Progenitor cell of endocrine pancreas (in vitro differentiated cells): ENCODE results near the gene ZFAND3. TPM values are rescaled to one million over a fixed set of nuclear protein-coding genes. Genes with fewer than 3 reads are reported as not detected.

Source experiments
- DNase-seq: peaks from one replicate; pipeline ENCODE4 v3.0.0; 2021; ENCODE audit warnings: low spot score; ENCODE audit not compliant: unreplicated experiment
- H3K27ac Mint-ChIP-seq: 2 replicates; pipeline ENCODE4 v1.8.0; 2021; ENCODE audit warnings: mild to moderate bottlenecking, moderate library complexity, mixed read lengths
- H3K27me3 Mint-ChIP-seq: 2 replicates; pipeline ENCODE4 v1.8.0; 2021; ENCODE audit warnings: mixed read lengths
- H3K36me3 Mint-ChIP-seq: 2 replicates; pipeline ENCODE4 v1.8.0; 2022; ENCODE audit warnings: mixed read lengths; ENCODE audit not compliant: insufficient read depth
- H3K4me1 Mint-ChIP-seq: 2 replicates; pipeline ENCODE4 v1.8.0; 2021; ENCODE audit warnings: low read depth, mixed read lengths
- H3K4me3 Mint-ChIP-seq: 2 replicates; pipeline ENCODE4 v1.8.0; 2021; ENCODE audit warnings: low read depth, mild to moderate bottlenecking, moderate library complexity, mixed read lengths
- H3K9me3 Mint-ChIP-seq: 2 replicates; pipeline ENCODE4 v1.8.0; 2021; ENCODE audit warnings: low read depth, mixed read lengths
- total RNA-seq: library from RNA; stranded (reverse); gene quantifications from 2 replicates; pipeline ENCODE4 v1.2.1, GENCODE V29; 2021
- TF ChIP-seq, protein P1 (sequence below): fragments of 200-600 bp; sonication (generic); IDR thresholded peaks from one replicate; pipeline ENCODE4 v1.5.0; 2021; ENCODE audit warnings: antibody characterized with exemption, mild to moderate bottlenecking; ENCODE audit not compliant: unreplicated experiment

The ZFAND3 gene
- total RNA-seq, 1 donor from 2014 or later, result 102 TPM

DNA sequence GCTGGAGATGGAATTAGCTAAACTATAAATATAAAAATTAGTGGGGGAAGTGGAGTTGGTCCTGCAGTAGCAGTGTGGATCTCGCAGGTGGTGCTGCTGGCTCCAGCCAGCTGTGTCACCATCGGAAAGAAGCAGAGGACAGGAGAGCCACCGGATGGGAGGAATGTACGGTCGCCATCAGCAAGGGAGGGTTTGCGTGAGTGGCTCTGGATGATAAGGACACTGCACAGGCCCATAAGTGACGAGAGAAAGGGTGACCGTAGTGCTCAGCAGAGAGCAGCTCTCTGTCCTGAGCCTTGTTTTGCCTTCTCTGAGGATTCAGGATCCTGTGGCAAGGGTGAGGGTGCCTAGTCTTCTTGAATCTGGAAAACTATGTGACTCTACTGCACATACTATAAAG lies 378.7 kb downstream of the ZFAND3 start:
- no peak overlapping the region for H3K4me3 Mint-ChIP-seq
- no peak overlapping the region for H3K27ac Mint-ChIP-seq
- peaks cover 4% of the 10 kb centered on the region for H3K4me1 Mint-ChIP-seq
- H3K27me3 Mint-ChIP-seq, result no peaks in the 10 kb centered on the region
- TF ChIP-seq, protein P1, sequence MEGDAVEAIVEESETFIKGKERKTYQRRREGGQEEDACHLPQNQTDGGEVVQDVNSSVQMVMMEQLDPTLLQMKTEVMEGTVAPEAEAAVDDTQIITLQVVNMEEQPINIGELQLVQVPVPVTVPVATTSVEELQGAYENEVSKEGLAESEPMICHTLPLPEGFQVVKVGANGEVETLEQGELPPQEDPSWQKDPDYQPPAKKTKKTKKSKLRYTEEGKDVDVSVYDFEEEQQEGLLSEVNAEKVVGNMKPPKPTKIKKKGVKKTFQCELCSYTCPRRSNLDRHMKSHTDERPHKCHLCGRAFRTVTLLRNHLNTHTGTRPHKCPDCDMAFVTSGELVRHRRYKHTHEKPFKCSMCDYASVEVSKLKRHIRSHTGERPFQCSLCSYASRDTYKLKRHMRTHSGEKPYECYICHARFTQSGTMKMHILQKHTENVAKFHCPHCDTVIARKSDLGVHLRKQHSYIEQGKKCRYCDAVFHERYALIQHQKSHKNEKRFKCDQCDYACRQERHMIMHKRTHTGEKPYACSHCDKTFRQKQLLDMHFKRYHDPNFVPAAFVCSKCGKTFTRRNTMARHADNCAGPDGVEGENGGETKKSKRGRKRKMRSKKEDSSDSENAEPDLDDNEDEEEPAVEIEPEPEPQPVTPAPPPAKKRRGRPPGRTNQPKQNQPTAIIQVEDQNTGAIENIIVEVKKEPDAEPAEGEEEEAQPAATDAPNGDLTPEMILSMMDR, result no peak
- peaks cover 5% of the 10 kb centered on the region for H3K9me3 Mint-ChIP-seq
- DNase-seq, result no peak
- H3K36me3 Mint-ChIP-seq, result no peaks in the 10 kb centered on the region

Other genes starting within 250 kb of the ZFAND3 start
- 0.55 and 2.0 TPM in 2 replicates for gene MDGA1, start 121.8 kb upstream of the ZFAND3 start, total RNA-seq